Mesenchymal stem cell (in vitro differentiated cells and primary cell): ENCODE results near the gene UNC80.

Experiments
- DNase-seq: peaks from one replicate; pipeline ENCODE4 v3.0.0-alpha.2; 2013
- H2AFZ ChIP-seq: one replicate; pipeline ENCODE4 v1.6.1; 2013; ENCODE audit warnings: low read depth, mild to moderate bottlenecking, control low read depth, inconsistent platforms, low read length, moderate library complexity
- H2AK5ac ChIP-seq: 2 replicates; pipeline ENCODE4 v1.6.1; 2013; ENCODE audit warnings: low read length, moderate library complexity, mild to moderate bottlenecking, inconsistent platforms; ENCODE audit not compliant: severe bottlenecking
- H2BK120ac ChIP-seq: one replicate; pipeline ENCODE4 v1.6.1; 2013; ENCODE audit warnings: low read depth, mild to moderate bottlenecking, inconsistent platforms, low read length, moderate library complexity
- H2BK12ac ChIP-seq, 2 experiments: one replicate each; pipeline ENCODE4 v1.6.1; 2013; ENCODE audit warnings: inconsistent platforms in 2 of 2, low read length in 2 of 2, mild to moderate bottlenecking in 2 of 2, moderate library complexity in 2 of 2, control low read depth in 1 of 2
- H2BK15ac ChIP-seq: one replicate; pipeline ENCODE4 v1.6.1; 2013; ENCODE audit warnings: mild to moderate bottlenecking, low read depth, inconsistent platforms; ENCODE audit not compliant: poor library complexity, severe bottlenecking
- H2BK5ac ChIP-seq: 2 replicates; pipeline ENCODE4 v1.6.1; 2013; ENCODE audit warnings: low read depth, mild to moderate bottlenecking, low read length, control low read depth, inconsistent platforms; ENCODE audit not compliant: poor library complexity, severe bottlenecking
- H3K14ac ChIP-seq, 2 experiments: one replicate each; pipeline ENCODE4 v1.6.1; 2013; ENCODE audit warnings: inconsistent platforms in 2 of 2, low read length in 2 of 2, control low read depth in 1 of 2, mild to moderate bottlenecking in 1 of 2, moderate library complexity in 1 of 2
- H3K18ac ChIP-seq, 2 experiments: one replicate each; pipeline ENCODE4 v1.6.1; 2013; ENCODE audit warnings: inconsistent platforms in 2 of 2, low read length in 2 of 2, control low read depth in 1 of 2, low read depth in 1 of 2, mild to moderate bottlenecking in 1 of 2
- H3K23ac ChIP-seq, 2 experiments: one replicate each; pipeline ENCODE4 v1.6.1; 2013; ENCODE audit warnings: inconsistent platforms in 2 of 2, low read length in 2 of 2, mild to moderate bottlenecking in 2 of 2, moderate library complexity in 2 of 2, control low read depth in 1 of 2
- H3K27ac ChIP-seq: 2 replicates; pipeline ENCODE4 v1.5.1; 2013; ENCODE audit warnings: mild to moderate bottlenecking, moderate library complexity, low read length, control low read depth, inconsistent platforms; ENCODE audit not compliant: poor library complexity, severe bottlenecking
- H3K27me3 ChIP-seq, 2 experiments: 2 replicates each; pipeline versions ENCODE4 v1.6.1 to v1.7.0; 2013; ENCODE audit warnings: low read length in 2 of 2, mild to moderate bottlenecking in 2 of 2, moderate library complexity in 2 of 2, control low read depth in 1 of 2, inconsistent platforms in 1 of 2; ENCODE audit not compliant: control insufficient read depth in 1 of 2, insufficient read depth in 1 of 2
- H3K36me3 ChIP-seq, 2 experiments: 2 replicates each; pipeline versions ENCODE4 v1.6.1 to v1.7.0; 2013; ENCODE audit warnings: low read length in 2 of 2, control low read depth in 1 of 2, inconsistent platforms in 1 of 2, low read depth in 1 of 2, mild to moderate bottlenecking in 1 of 2; ENCODE audit not compliant: insufficient read depth in 2 of 2, control insufficient read depth in 1 of 2
- H3K4ac ChIP-seq, 2 experiments: one replicate each; pipeline ENCODE4 v1.6.1; 2013; ENCODE audit warnings: inconsistent platforms in 2 of 2, low read length in 2 of 2, mild to moderate bottlenecking in 2 of 2, moderate library complexity in 2 of 2, control low read depth in 1 of 2, low read depth in 1 of 2
- H3K4me1 ChIP-seq: 2 replicates; pipeline ENCODE4 v1.6.1; 2013; ENCODE audit warnings: low read depth, low read length, control low read depth; ENCODE audit not compliant: control insufficient read depth, insufficient read depth
- H3K4me2 ChIP-seq: 2 replicates; pipeline ENCODE4 v1.6.1; 2013; ENCODE audit warnings: low read length, mild to moderate bottlenecking, inconsistent platforms; ENCODE audit not compliant: poor library complexity, severe bottlenecking
- H3K4me3 ChIP-seq, 2 experiments: 2 replicates each; pipeline versions ENCODE4 v1.5.1 to v1.7.0; 2013; ENCODE audit warnings: low read length in 2 of 2, mild to moderate bottlenecking in 2 of 2, control low read depth in 1 of 2, low read depth in 1 of 2; ENCODE audit not compliant: insufficient read depth in 1 of 2
- H3K79me1 ChIP-seq: replicated peaks from 2 replicates; pipeline ENCODE4 v1.6.1; 2013; ENCODE audit warnings: mild to moderate bottlenecking, control low read depth, low read length, inconsistent platforms; ENCODE audit not compliant: poor library complexity, severe bottlenecking
- H3K9ac ChIP-seq: 2 replicates; pipeline ENCODE4 v1.7.0; 2013; ENCODE audit warnings: mild to moderate bottlenecking, low read length, moderate library complexity
- H3K9me3 ChIP-seq: 2 replicates; pipeline ENCODE4 v1.7.0; 2013; ENCODE audit warnings: mild to moderate bottlenecking, low read length; ENCODE audit not compliant: control insufficient read depth
- H4K8ac ChIP-seq: one replicate; pipeline ENCODE4 v1.6.1; 2013; ENCODE audit warnings: inconsistent platforms, mild to moderate bottlenecking, low read length, moderate library complexity
- H4K91ac ChIP-seq: one replicate; pipeline ENCODE4 v1.6.1; 2013; ENCODE audit warnings: mild to moderate bottlenecking, low read length, inconsistent platforms
- WGBS: methylation state at CpG from one replicate; pipeline ENCODE4 v1.1.7; 2013; ENCODE audit warnings: mixed read lengths; 5-methylcytosine and 5-hydroxymethylcytosine counted together

The UNC80 gene

DNA sequence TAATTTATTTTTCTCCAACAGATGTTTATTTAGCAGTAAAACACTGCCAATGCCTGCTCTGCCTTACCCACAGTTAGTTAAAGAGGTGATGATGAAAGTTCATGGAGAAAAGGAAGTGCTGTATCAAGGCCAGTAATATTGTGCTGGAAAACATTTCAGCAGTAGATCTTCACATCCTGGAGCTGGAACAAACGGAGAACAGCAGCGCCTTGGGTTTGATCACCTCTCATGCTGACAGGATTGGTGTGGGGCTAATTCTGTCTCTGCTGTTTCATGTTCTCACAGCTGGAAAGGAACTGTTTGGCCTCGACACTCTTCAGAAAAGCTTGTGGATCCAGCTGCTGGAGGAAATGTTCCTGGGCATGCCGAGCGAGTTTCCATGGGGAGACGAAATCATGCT, 169.3 kb downstream of the UNC80 start:
- H3K36me3 ChIP-seq: no peaks in the 10 kb centered on the region
- H3K18ac ChIP-seq: no peak overlapping the region
- no peak overlapping the region for H2BK5ac ChIP-seq
- no peak overlapping the region for H2BK12ac ChIP-seq
- no peaks in the 10 kb centered on the region for H3K9me3 ChIP-seq
- H4K8ac ChIP-seq: no peak overlapping the region
- H2AFZ ChIP-seq: no peak overlapping the region
- H2BK15ac ChIP-seq: no peak overlapping the region
- 78% methylated on average over 6 of the region's 6 CpGs for WGBS
- H3K4me3 ChIP-seq: no peak overlapping the region
- H3K79me1 ChIP-seq: no peaks in the 10 kb centered on the region
- H2BK120ac ChIP-seq: no peak overlapping the region
- H3K4me1 ChIP-seq: peaks cover 6% of the 10 kb centered on the region
- no peak overlapping the region for H3K27ac ChIP-seq
- H4K91ac ChIP-seq: no peak overlapping the region
- no peak overlapping the region for H2AK5ac ChIP-seq
- DNase-seq: no peak
- H3K27me3 ChIP-seq: no peaks in the 10 kb centered on the region
- no peak overlapping the region for H3K14ac ChIP-seq
- no peak overlapping the region for H3K9ac ChIP-seq
- no peak overlapping the region for H3K4me2 ChIP-seq
- H3K23ac ChIP-seq: no peak overlapping the region
- no peak overlapping the region for H3K4ac ChIP-seq

DNA sequence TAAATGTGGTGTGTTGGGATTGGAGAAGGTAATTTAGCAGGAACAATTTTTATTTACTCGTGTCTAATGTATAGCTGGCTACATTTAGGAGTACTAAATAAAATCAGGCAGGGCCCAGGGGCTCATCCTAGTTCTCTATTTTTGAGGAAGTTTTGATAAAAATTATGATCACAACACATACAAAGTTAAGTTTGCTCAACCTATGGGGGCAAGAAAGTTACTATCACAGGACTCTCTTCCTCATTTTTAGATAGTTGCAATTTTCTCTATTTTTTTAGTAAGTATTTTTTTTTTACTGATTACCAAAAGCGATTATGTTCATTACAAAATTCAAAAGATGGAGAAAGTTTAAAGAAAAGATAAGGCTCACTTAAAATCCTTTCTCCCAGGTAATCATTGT, 170.8 kb downstream of the UNC80 start:
- H3K27ac ChIP-seq: no peak overlapping the region
- H2AK5ac ChIP-seq: no peak overlapping the region
- H2BK12ac ChIP-seq: no peak overlapping the region
- H3K79me1 ChIP-seq: no peaks in the 10 kb centered on the region
- H3K9me3 ChIP-seq: no peaks in the 10 kb centered on the region
- H2BK5ac ChIP-seq: no peak overlapping the region
- peaks cover 7% of the 10 kb centered on the region for H3K4me1 ChIP-seq
- H3K23ac ChIP-seq: no peak overlapping the region
- H3K9ac ChIP-seq: no peak overlapping the region
- H3K4me3 ChIP-seq: no peak overlapping the region
- H4K91ac ChIP-seq: no peak overlapping the region
- no peak for DNase-seq
- no peak overlapping the region for H2BK120ac ChIP-seq
- 80% methylated on average over 1 of the region's 2 CpGs for WGBS
- no peak overlapping the region for H3K14ac ChIP-seq
- no peak overlapping the region for H4K8ac ChIP-seq
- no peak overlapping the region for H2AFZ ChIP-seq
- H3K18ac ChIP-seq: no peak overlapping the region
- H3K36me3 ChIP-seq: no peaks in the 10 kb centered on the region
- no peak overlapping the region for H3K4ac ChIP-seq
- no peaks in the 10 kb centered on the region for H3K27me3 ChIP-seq
- H2BK15ac ChIP-seq: no peak overlapping the region
- H3K4me2 ChIP-seq: no peak overlapping the region

DNA sequence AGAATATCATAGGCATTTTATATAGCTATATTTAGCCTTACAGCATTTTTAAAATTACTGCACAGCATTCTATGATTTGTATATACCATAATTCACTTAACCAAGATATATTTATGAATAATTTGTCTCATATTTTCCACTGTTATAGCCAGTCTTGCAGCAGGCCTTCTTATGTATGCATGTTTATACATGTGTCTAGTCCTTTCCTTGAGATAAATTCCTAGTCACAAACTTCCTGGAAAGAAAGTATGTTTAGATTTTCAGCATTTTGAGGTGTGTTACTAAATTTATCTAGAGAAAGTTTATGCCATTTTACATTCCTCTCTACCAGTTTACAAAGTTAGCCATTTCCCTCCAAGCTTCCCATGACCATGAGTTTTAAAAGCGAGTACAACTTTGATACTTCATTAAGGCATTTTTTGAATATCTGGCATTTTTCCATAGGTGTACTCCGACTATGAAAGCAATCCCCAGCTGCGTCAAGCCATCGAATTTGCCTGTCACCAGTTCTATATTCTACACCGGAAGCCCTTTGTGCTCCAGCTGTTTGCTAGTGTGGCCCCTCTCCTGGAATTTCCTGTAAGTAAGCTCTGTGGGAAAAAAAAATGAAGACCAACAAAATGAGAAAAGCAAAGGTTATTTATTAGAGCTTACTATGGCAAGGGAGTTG, 171.4 kb downstream of the UNC80 start:
- no peak overlapping the region for H2BK5ac ChIP-seq
- no peak overlapping the region for H2AK5ac ChIP-seq
- 65% methylated on average over 5 of the region's 5 CpGs for WGBS
- H3K4me2 ChIP-seq: no peak overlapping the region
- no peak overlapping the region for H2BK15ac ChIP-seq
- H3K4me3 ChIP-seq: no peak overlapping the region
- H3K27ac ChIP-seq: no peak overlapping the region
- no peak overlapping the region for H3K23ac ChIP-seq
- H3K4ac ChIP-seq: no peak overlapping the region
- H3K36me3 ChIP-seq: no peaks in the 10 kb centered on the region
- H3K18ac ChIP-seq: no peak overlapping the region
- H4K8ac ChIP-seq: no peak overlapping the region
- no peak overlapping the region for H2BK12ac ChIP-seq
- H3K79me1 ChIP-seq: no peaks in the 10 kb centered on the region
- no peak for DNase-seq
- H4K91ac ChIP-seq: no peak overlapping the region
- H3K9ac ChIP-seq: no peak overlapping the region
- H3K4me1 ChIP-seq: peaks cover 7% of the 10 kb centered on the region
- H3K9me3 ChIP-seq: no peaks in the 10 kb centered on the region
- H2AFZ ChIP-seq: no peak overlapping the region
- H3K27me3 ChIP-seq: no peaks in the 10 kb centered on the region
- H2BK120ac ChIP-seq: no peak overlapping the region
- H3K14ac ChIP-seq: no peak overlapping the region

DNA sequence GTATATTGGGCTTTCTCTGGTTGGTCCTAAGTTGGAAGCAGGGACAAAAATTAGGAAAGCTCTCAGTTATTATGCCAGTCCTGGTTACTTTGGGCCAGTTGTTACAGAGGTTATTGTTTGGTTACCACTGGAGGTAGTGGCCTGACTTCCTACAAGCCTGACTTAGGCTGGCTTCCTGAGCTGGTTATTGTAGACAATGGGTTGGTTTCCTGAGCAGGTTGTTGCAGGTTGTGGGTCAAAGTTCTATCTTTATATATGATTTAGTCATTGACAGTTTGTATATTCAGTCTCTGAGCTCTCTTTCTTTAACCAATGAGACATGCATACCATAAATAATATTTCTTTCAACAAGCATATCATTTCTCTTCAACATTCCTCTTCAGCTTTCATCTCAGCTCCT, 172.1 kb downstream of the UNC80 start:
- Histone ChIP-seq H2AK5ac (no peak overlapping the region), H3K4me2 (no peak overlapping the region), H3K23ac (no peak overlapping the region), H3K9me3 (no peaks in the 10 kb centered on the region), H3K4me3 (no peak overlapping the region), H3K27me3 (no peaks in the 10 kb centered on the region), H4K8ac (no peak overlapping the region), H3K4me1 (peaks cover 7% of the 10 kb centered on the region), H3K14ac (no peak overlapping the region), H3K79me1 (no peaks in the 10 kb centered on the region), H2BK15ac (no peak overlapping the region), H3K9ac (no peak overlapping the region), H3K4ac (no peak overlapping the region), H2BK120ac (no peak overlapping the region), H2BK12ac (no peak overlapping the region), H3K36me3 (no peaks in the 10 kb centered on the region), H2BK5ac (no peak overlapping the region), H2AFZ (no peak overlapping the region), H3K27ac (no peak overlapping the region), H4K91ac (no peak overlapping the region), H3K18ac (no peak overlapping the region)
- DNase-seq: no peak
